T-helper 17 cell (primary cell): ENCODE results near the gene CHAD. TPM values are rescaled to one million over a fixed set of nuclear protein-coding genes. Genes with fewer than 3 reads are reported as not detected.

Experiments
- ATAC-seq: fragments of 150-1000 bp; cut with Tn5 transposase; 2 replicates; pipeline ENCODE4 v1.10.0; 2021; ENCODE audit warnings: mild to moderate bottlenecking, moderate library complexity
- DNase-seq, 3 donors: peaks; one replicate each; pipeline versions ENCODE4 v3.0.0 to v3.0.0-alpha.2; 2020 to 2021
- H3K9me3 ChIP-seq: one replicate; pipeline ENCODE4 v1.7.0; 2013; ENCODE audit warnings: low read length, mild to moderate bottlenecking; ENCODE audit not compliant: control insufficient read depth, poor library complexity, severe bottlenecking
- H3K27ac Mint-ChIP-seq: one replicate; pipeline ENCODE4 v1.8.0; 2022; ENCODE audit warnings: mild to moderate bottlenecking, moderate library complexity, mixed read lengths
- H3K27me3 Mint-ChIP-seq: one replicate; pipeline ENCODE4 v1.8.0; 2022; ENCODE audit warnings: mixed read lengths
- H3K36me3 Mint-ChIP-seq: one replicate; pipeline ENCODE4 v1.8.0; 2022; ENCODE audit warnings: low read depth, mixed read lengths
- H3K4me1 Mint-ChIP-seq: one replicate; pipeline ENCODE4 v1.8.0; 2022; ENCODE audit warnings: mild to moderate bottlenecking, mixed read lengths
- H3K4me3 Mint-ChIP-seq: one replicate; pipeline ENCODE4 v1.8.0; 2022; ENCODE audit warnings: mild to moderate bottlenecking, moderate library complexity, mixed read lengths
- total RNA-seq, 4 donors: library from RNA in 2 of 4; stranded (reverse) in 2 of 4; gene quantifications; one replicate each; pipeline ENCODE4 v1.2.3 and lab custom pipeline; 2022 to 2026

CHAD gene
- total RNA-seq, 2 donors from 2014 or later, result not detected

DNA sequence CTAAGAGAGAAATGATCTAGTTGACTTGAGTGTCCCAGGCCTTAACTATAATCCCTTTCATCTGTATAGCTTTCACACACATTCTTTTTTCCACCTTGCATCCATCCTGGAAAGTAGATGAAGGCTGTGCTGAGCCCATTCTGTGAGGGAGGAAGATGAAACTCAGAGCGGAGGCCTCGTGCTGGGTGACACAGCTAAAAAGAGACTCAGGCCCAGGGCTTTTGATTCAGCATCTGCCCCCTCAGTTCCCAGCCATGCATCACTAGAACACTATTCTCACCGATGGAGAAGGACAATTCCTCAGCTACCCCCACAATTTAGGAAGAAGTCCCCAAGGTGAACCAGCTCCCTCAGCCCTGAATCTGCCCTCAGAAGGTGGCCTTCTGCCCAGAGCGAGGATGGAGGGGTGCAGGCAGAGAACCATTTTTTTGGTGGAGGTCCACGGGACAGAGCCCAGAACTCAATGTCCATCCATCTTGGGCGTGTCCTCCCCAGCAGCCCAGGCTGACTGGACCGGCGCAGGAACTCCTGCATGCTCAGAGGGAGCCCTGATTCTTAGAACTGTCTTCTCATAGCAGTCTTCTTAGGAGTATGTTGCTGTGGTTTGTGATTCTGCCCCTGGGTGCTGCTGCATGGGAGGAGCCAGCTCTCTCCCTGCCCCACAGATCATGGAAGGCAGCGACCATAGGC lies 33.8 kb upstream of the CHAD start:
- ATAC-seq, result no peak
- Mint-ChIP-seq H3K4me3 (no peak overlapping the region), H3K36me3 (peaks cover 3% of the 10 kb centered on the region), H3K27ac (no peak overlapping the region), H3K27me3 (no peaks in the 10 kb centered on the region), H3K4me1 (peaks cover 11% of the 10 kb centered on the region)
- DNase-seq, result no peak
- no peaks in the 10 kb centered on the region for H3K9me3 ChIP-seq

- peaks cover 3% of the 10 kb centered on the region for H3K36me3 Mint-ChIP-seq
- DNase-seq, result no peak
- peaks cover 11% of the 10 kb centered on the region for H3K4me1 Mint-ChIP-seq
- no peak for ATAC-seq
- no peak overlapping the region for H3K27ac Mint-ChIP-seq
- H3K9me3 ChIP-seq, result no peaks in the 10 kb centered on the region
- no peak overlapping the region for H3K4me3 Mint-ChIP-seq
- H3K27me3 Mint-ChIP-seq, result no peaks in the 10 kb centered on the region
Observed at GRCh38 chr17:50501054-50501453, 32.4 kb upstream of the CHAD start.

GRCh38 chr17:50499721-50500120 lies 31.0 kb upstream of the CHAD start:
- Mint-ChIP-seq H3K36me3 (peaks cover 3% of the 10 kb centered on the region), H3K4me3 (no peak overlapping the region), H3K27ac (no peak overlapping the region), H3K27me3 (no peaks in the 10 kb centered on the region), H3K4me1 (peaks cover 6% of the 10 kb centered on the region)
- ATAC-seq, result no peak
- no peaks in the 10 kb centered on the region for H3K9me3 ChIP-seq
- DNase-seq, result no peak

GRCh38 chr17:50499270-50499669 lies 30.6 kb upstream of the CHAD start:
- Mint-ChIP-seq H3K27ac (no peak overlapping the region), H3K4me3 (no peak overlapping the region), H3K36me3 (peaks cover 3% of the 10 kb centered on the region), H3K4me1 (peaks cover 6% of the 10 kb centered on the region), H3K27me3 (no peaks in the 10 kb centered on the region)
- DNase-seq (no peak), ATAC-seq (no peak)
- no peaks in the 10 kb centered on the region for H3K9me3 ChIP-seq

DNA sequence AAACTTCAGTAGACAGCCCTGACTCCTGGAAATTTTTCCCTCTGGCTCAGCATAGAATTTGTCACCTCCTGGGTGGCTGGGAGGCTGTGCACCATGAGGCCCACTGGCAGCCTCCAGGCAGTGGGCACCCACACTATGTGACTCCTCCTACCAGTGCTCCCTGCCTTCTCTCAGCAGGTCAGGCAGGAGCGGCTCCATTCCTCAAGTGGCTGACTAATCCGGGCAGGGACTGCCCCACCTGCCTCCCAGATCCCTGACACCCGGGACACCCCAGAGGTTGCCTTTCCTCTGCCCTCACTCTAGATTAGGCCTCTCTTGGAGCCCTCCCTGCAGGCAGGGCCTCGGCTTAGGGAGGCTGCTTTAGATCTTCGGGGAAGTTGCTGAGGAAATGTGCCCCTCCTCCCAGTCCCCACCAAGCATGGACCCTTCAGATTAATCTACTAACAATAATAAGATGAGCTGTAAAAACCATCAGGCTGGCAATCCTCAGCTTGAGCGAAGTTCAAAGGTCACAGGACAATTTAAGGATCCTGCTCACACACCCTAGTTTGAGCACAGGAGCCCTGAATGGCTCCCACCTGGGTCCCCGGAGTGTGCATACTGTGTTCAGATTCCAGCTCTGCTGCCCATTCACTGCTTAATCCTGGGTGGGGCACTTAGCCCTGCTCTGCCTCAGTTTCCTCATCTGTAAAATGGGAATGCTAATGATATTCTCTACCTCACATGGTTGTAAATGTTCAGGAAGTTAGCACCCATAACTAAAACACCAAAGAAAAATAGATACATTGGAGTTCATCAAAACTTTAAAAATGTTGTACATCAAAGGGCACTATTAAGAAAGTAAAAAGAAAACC lies 29.6 kb upstream of the CHAD start:
- ATAC-seq, result no peak

GRCh38 chr17:50495918-50496317 lies 27.2 kb upstream of the CHAD start:
- no peak for ATAC-seq
- Mint-ChIP-seq H3K4me1 (no peaks in the 10 kb centered on the region), H3K36me3 (no peaks in the 10 kb centered on the region), H3K4me3 (no peak overlapping the region), H3K27me3 (no peaks in the 10 kb centered on the region), H3K27ac (no peak overlapping the region)
- DNase-seq, result no peak
- no peaks in the 10 kb centered on the region for H3K9me3 ChIP-seq

More for the DNA sequence above, 29.6 kb upstream of the CHAD start:
- Mint-ChIP-seq H3K4me3 (no peak overlapping the region), H3K36me3 (no peaks in the 10 kb centered on the region), H3K27ac (no peak overlapping the region), H3K4me1 (no peaks in the 10 kb centered on the region), H3K27me3 (no peaks in the 10 kb centered on the region)
- no peak for DNase-seq
- no peaks in the 10 kb centered on the region for H3K9me3 ChIP-seq

- Mint-ChIP-seq H3K4me3 (no peak overlapping the region), H3K4me1 (no peaks in the 10 kb centered on the region), H3K27me3 (no peaks in the 10 kb centered on the region), H3K36me3 (no peaks in the 10 kb centered on the region), H3K27ac (no peak overlapping the region)
- ATAC-seq, result no peak
- no peak for DNase-seq
- no peaks in the 10 kb centered on the region for H3K9me3 ChIP-seq
Observed at GRCh38 chr17:50495217-50495823, 26.6 kb upstream of the CHAD start.

- H3K4me3 Mint-ChIP-seq, result no peak overlapping the region
- DNase-seq (no peak), ATAC-seq (no peak)
- H3K9me3 ChIP-seq, result no peaks in the 10 kb centered on the region
- no peaks in the 10 kb centered on the region for H3K27me3 Mint-ChIP-seq
- no peaks in the 10 kb centered on the region for H3K36me3 Mint-ChIP-seq
- H3K27ac Mint-ChIP-seq, result no peak overlapping the region
- H3K4me1 Mint-ChIP-seq, result no peaks in the 10 kb centered on the region
Observed at GRCh38 chr17:50493744-50494143, 25.1 kb upstream of the CHAD start.

GRCh38 chr17:50492214-50492613 lies 23.5 kb upstream of the CHAD start:
- Mint-ChIP-seq H3K36me3 (no peaks in the 10 kb centered on the region), H3K4me3 (no peak overlapping the region), H3K4me1 (no peaks in the 10 kb centered on the region), H3K27me3 (no peaks in the 10 kb centered on the region), H3K27ac (no peak overlapping the region)
- H3K9me3 ChIP-seq, result no peaks in the 10 kb centered on the region
- ATAC-seq, result no peak
- DNase-seq, result no peak

GRCh38 chr17:50491505-50491904 lies 22.8 kb upstream of the CHAD start:
- no peaks in the 10 kb centered on the region for H3K9me3 ChIP-seq
- DNase-seq (no peak), ATAC-seq (no peak)
- Mint-ChIP-seq H3K27ac (no peak overlapping the region), H3K4me1 (no peaks in the 10 kb centered on the region), H3K4me3 (no peak overlapping the region), H3K27me3 (no peaks in the 10 kb centered on the region), H3K36me3 (no peaks in the 10 kb centered on the region)

GRCh38 chr17:50488880-50489279 lies 20.2 kb upstream of the CHAD start:
- no peak for DNase-seq
- Mint-ChIP-seq H3K36me3 (no peaks in the 10 kb centered on the region), H3K4me1 (no peaks in the 10 kb centered on the region), H3K27me3 (no peaks in the 10 kb centered on the region), H3K27ac (no peak overlapping the region), H3K4me3 (no peak overlapping the region)
- no peak for ATAC-seq
- no peaks in the 10 kb centered on the region for H3K9me3 ChIP-seq

DNA sequence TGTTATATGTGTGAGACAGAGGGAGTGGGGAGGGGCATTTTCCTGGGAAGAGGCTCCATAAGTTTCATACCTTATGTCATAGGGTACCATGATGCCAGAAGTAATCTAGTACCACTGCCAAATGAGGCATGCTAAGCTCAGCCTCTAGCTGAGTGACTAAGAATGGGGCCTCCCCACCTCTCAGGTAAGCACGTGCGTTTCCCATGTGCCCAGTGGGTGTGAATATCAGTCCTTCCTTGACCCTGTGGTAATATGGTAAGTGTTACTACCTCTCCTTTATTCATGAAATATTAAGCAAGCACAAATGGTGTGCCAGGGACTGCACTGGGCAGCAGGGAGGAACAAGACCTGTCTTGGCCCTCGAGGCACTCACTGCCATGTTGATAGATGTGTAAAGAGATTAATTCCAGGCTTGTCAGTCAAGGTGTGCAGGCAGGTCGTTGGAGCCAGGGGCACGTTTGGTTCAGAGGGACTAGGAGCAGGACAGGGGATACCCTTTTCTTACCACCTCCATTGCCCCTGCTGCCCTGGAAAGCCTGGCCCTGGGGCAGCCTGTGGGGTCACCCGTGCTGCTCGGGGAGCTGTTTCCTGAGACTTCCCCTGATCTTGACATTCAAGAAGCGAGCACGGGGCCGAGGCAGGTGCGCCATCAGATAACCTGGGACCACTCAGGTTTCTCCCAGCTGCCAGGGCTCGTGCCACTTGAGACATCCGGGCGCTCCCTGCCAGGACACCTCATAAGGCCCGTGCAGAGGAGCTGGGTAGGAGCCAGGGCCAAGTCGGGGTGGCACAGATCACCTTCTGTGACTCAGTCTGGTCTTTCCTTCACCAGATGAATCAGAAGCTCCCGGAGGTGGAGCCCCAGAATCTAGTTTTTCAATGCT lies 18.8 kb upstream of the CHAD start:
- peaks cover 2% of the 10 kb centered on the region for H3K36me3 Mint-ChIP-seq
- H3K4me1 Mint-ChIP-seq, result peaks cover 2% of the 10 kb centered on the region
- no peak overlapping the region for H3K27ac Mint-ChIP-seq
- no peak for ATAC-seq
- H3K9me3 ChIP-seq, result no peaks in the 10 kb centered on the region
- H3K4me3 Mint-ChIP-seq, result no peak overlapping the region
- no peak for DNase-seq
- no peaks in the 10 kb centered on the region for H3K27me3 Mint-ChIP-seq
